ENCODE measurements around the gene STK17B.

GRCh38 chr2:196187898-196188458 is 16.6 kb upstream of the STK17B start:
- TF ChIP-seq CTCF (IDR thresholded peaks at IDR 0.05) (no peak), POLR2A (IDR thresholded peaks at IDR 0.05) (no peak)

All from uterus (tissue), 2 donors.